ENCODE results near the gene GRIN1. TPM values are rescaled to one million over a fixed set of nuclear protein-coding genes. Genes with fewer than 3 reads are reported as not detected.
A peak's percentile ranks its signal among the peaks of the same experiment; 100 is the strongest.

Gene GRIN1
- total RNA-seq, 1 experiment from 2014 or later, result 2.9 TPM

- no peaks in the 10 kb centered on the region for H3K36me3 Mint-ChIP-seq (ENCODE audit: insufficient read depth in 1 of 3, low read depth in 3 of 3)
- Histone ChIP-seq H3K23ac (ENCODE audit: insufficient read length, low read depth, low read length) (no peak overlapping the region), H3K18ac (ENCODE audit: insufficient read length, low read depth, low read length) (no peak overlapping the region), H3K9me3 (ENCODE audit: control insufficient read depth, low read depth, low read length) (no peaks in the 10 kb centered on the region), H3K23me2 (ENCODE audit: insufficient read length, low read depth, low read length, poor library complexity, severe bottlenecking) (peaks cover 15% of the 10 kb centered on the region), H3K79me2 (ENCODE audit: insufficient read depth, low read length) (no peaks in the 10 kb centered on the region), H4K8ac (replicated peaks; ENCODE audit: insufficient read length, low read depth, low read length) (no peak overlapping the region), H3K4me1 (ENCODE audit: insufficient read depth, low read length) (no peaks in the 10 kb centered on the region), H4K91ac (ENCODE audit: insufficient read length, low read depth, low read length) (no peak overlapping the region), H2BK5ac (ENCODE audit: insufficient read length, low read length) (no peak overlapping the region), H2BK15ac (ENCODE audit: low read depth, low read length) (no peak overlapping the region), H2AK5ac (ENCODE audit: insufficient read length, low read length) (no peak overlapping the region), H3K56ac (ENCODE audit: insufficient read length, low read depth, low read length) (no peak overlapping the region), H3T11ph (ENCODE audit: low read length) (no peak overlapping the region), H4K5ac (ENCODE audit: insufficient read length, low read depth, low read length) (no peak overlapping the region), H3K14ac (ENCODE audit: insufficient read depth, low read length) (no peak overlapping the region), H3K27me3 (ENCODE audit: insufficient read depth, low read length) (peaks cover 29% of the 10 kb centered on the region; the same call in 1 of the 2 replicates), H2BK120ac (ENCODE audit: low read depth, low read length, poor library complexity, severe bottlenecking) (no peak overlapping the region), H2BK20ac (ENCODE audit: low read depth, low read length, poor library complexity, severe bottlenecking) (no peak overlapping the region), H2AFZ (ENCODE audit: low read length) (no peak overlapping the region), H2BK12ac (ENCODE audit: insufficient read length, low read depth, low read length) (no peak overlapping the region), H3K9ac (ENCODE audit: extremely low read depth, insufficient read length, low read length) (no peak overlapping the region), H3K4ac (ENCODE audit: low read depth, low read length) (no peak overlapping the region), H3K4me2 (ENCODE audit: insufficient read depth, insufficient read length, low read length) (no peak overlapping the region), H4K20me1 (ENCODE audit: control insufficient read depth, insufficient read depth, insufficient read length) (no peaks in the 10 kb centered on the region), H3K27ac (ENCODE audit: insufficient read length, low read depth, low read length) (no peak overlapping the region), H3K79me1 (ENCODE audit: insufficient read depth, low read depth, low read length, poor library complexity, severe bottlenecking) (no peaks in the 10 kb centered on the region)
- no CpG with 5 or more reads among the region's 19 CpGs for WGBS (ENCODE audit: extremely low coverage, insufficient read length, low lambda C conversion rate)
- peaks cover 0 to 8% of the 10 kb centered on the region in 2 experiments; a peak in 2 of 4 replicates for H3K4me1 Mint-ChIP-seq
- H3K4me3 Mint-ChIP-seq, result peak overlapping the region in 1 of 2 experiments; percentile 55; a peak in 3 of 5 replicates
- H3K9me3 Mint-ChIP-seq, result no peaks in the 10 kb centered on the region
- no peak overlapping the region for H3K27ac Mint-ChIP-seq
- DNase-seq, result no peak
- TF ChIP-seq, protein P1, sequence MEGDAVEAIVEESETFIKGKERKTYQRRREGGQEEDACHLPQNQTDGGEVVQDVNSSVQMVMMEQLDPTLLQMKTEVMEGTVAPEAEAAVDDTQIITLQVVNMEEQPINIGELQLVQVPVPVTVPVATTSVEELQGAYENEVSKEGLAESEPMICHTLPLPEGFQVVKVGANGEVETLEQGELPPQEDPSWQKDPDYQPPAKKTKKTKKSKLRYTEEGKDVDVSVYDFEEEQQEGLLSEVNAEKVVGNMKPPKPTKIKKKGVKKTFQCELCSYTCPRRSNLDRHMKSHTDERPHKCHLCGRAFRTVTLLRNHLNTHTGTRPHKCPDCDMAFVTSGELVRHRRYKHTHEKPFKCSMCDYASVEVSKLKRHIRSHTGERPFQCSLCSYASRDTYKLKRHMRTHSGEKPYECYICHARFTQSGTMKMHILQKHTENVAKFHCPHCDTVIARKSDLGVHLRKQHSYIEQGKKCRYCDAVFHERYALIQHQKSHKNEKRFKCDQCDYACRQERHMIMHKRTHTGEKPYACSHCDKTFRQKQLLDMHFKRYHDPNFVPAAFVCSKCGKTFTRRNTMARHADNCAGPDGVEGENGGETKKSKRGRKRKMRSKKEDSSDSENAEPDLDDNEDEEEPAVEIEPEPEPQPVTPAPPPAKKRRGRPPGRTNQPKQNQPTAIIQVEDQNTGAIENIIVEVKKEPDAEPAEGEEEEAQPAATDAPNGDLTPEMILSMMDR (conservative IDR thresholded peaks at IDR 0.05), result no peak
- H3K27me3 Mint-ChIP-seq (ENCODE audit: low read depth), result peaks cover 76% of the 10 kb centered on the region
Measured at GRCh38 chr9:137157618-137158415, 18.9 kb downstream of the GRIN1 start.

Data from H9 (cell line).